Middle frontal gyrus (tissue), 1 donor: ENCODE measurements around the gene USP24.
"Not testable (repeated sequence)": the region's sequence is repeated elsewhere in the genome, so short reads cannot be mapped to it uniquely, and the experiment has no call there.

ENCODE experiments used
- DNase-seq: peaks from one replicate; pipeline ENCODE4 v3.0.0-alpha.2; 2015; ENCODE audit warnings: low spot score; ENCODE audit errors: extremely low spot score

The USP24 gene

DNA sequence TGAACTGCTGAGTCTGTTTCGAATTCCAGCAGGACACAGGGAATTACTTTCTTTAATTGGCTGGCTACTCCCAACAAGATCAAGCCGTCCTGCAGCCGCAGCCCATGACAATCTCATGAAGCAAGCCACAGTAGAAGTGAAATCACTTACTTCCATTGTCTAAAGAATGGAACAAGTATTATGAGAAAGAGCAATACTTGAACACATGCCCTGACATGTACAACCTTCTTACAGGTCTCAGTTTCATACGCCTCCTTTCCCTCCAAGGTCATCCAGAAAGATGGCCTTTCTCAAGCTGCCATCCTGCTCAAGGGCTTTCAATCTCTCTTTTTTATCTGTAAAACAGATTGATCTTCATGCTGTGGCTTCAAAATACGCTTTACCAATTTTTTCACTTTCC, 90.7 kb downstream of the USP24 start:
- DNase-seq = no peak

- no peak for DNase-seq
These were observed 94.6 kb downstream of the USP24 start for GRCh38 chr1:55120538-55120937.

GRCh38 chr1:55118651-55119329, 96.4 kb downstream of the USP24 start:
- no peak for DNase-seq

GRCh38 chr1:55117941-55118340, 97.2 kb downstream of the USP24 start:
- DNase-seq = no peak

DNA sequence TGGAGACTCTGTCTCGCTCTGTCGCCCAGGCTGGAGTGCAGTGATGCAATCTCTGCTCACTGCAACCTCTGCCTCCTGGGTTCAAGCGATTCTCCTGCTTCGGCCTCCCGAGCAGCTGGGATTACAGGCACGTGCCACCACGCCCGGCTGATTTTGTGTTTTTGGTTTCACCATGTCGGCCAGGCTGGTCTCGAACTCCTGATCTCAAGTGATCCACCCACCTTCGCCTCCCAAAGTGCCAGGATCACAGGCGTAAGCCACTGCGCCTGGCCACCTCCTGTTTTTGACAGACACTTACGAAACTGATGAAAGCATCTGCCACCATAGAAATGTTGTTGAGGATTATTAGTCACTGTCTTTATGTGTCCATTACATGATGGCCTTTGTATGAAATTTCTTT, 106.2 kb downstream of the USP24 start:
- not testable (repeated sequence) for DNase-seq

DNA sequence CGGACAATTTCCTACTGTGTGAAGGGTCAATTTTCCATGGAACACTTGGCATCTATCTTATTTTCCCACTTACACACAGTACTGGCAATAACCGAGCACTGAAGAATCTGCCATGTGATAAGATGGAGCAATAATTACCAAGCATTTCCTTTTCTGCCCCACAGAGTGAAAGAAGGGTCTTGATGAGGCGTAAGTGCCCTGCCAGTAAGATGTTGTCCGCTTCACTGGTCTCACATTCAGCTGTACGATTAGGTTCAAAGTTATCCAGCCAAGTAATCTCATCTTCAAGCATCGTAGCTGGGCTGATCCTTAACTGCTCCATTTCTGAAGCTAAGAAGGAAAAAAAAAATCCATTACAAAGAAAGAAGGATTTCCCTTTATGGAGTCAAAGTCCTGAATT, 108.1 kb downstream of the USP24 start:
- DNase-seq = no peak

GRCh38 chr1:55103891-55104290, 111.3 kb downstream of the USP24 start:
- DNase-seq = no peak

DNA sequence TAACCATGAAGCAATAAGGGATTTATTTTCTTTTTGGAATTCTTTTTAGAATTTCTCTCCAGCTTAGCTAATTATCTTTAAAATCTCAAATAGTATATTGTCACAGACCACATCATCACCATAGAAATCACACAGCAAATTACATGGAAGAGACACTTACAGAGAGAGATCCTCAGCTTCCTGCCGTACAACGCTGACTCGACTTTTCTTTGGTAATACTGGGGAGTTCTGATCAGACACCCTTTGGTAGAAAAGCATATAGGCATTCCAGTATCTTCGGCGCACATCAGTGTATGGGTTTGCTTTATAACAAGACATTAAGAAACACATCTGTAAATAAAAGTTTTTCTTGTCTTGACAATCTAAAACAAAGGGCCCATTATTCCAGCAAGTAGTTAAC, 120.1 kb downstream of the USP24 start:
- DNase-seq = no peak

DNA sequence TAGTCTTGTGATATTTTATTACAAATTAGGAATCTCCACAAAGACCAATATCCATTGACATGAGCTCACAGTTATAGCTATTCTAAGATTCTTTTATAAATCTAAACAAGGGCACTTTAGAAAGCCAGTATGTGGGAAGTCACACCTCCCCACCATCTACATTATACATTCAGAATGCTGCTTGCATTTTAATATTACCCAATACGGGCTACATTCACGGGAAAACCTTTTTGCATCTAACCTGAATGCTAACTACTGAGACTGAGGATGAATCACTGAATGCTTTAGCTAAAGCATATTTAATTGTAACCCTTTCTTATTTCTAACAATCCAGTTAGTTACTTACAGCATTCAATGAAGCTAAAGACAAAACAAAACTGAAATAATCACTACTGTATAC, 122.7 kb downstream of the USP24 start:
- no peak for DNase-seq

- no peak for DNase-seq
These were observed 125.5 kb downstream of the USP24 start for GRCh38 chr1:55089683-55090082.

DNA sequence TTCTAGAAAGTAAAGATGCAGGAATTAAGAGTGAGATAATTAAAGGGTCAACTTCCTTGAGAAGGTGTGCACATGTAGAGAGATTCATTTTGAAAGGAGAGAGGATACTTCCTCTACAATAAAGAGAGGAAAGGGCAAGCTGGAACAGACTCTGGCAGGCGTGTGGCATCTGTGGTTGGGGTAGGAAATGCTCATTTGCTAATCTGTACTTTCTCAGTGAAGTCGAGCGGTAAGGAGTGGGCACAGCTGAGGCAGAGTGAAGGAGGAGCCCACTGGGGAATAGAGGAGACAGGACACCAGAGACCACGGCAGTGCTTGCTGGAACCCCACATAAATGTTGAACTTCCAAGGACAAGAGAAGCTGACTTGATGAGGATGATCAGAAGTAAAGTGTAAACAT, 126.8 kb downstream of the USP24 start:
- DNase-seq = no peak

GRCh38 chr1:55087439-55087838, 127.7 kb downstream of the USP24 start:
- no peak for DNase-seq

- no peak for DNase-seq
These were observed 130.9 kb downstream of the USP24 start for GRCh38 chr1:55084257-55084656.

GRCh38 chr1:55081905-55082296, 133.3 kb downstream of the USP24 start:
- DNase-seq = no peak

DNA sequence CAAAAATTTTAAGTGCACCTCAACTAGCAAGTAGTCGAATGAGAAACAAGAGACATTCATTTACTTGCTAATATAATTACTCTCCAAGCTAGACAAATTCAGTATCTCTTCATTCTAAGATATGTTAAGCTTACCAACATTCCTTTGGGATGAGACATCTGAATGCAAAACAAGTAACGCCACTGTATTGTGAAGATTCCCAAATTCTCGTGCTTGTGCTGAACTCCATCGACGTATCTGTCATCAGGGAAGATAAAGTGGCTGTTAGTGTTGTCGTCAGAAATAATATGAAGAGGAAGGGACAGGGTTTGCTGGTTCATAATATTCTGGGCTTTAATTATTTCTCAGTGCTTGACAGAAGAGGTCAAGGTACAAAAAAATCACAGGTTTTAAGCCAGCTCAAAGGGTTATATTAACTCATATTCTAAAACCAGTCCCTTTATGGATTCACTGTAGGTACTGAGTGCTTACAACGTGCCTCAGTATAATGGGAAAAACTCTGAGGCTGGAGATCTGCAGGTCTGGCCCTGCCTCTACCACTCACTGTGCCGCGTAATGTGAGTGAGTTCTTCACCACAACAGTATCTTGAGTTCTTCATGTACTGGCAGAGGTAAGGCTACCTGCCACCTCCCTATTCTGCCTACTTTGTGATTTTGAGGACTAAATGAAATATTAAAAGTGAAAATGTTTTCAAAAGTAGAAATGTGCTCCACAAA, 133.8 kb downstream of the USP24 start:
- no peak for DNase-seq

DNA sequence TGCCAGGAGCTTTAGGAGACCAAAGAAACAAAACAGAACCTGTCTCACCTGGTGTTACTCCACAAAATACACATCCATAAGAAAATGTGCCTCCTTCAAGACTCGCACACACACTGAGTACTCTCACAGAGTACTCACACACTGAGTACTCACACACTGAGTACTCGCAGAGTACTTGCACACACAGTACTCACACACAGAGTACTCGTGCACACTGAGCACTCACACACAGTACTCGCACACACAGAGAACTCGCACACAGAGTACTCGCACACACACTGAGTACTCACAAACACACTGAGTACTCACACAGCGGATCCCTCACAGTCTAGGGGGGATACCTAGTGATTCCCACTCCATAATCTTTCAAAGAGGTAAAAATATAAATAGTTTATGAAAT, 135.5 kb downstream of the USP24 start:
- no peak for DNase-seq

GRCh38 chr1:55078470-55078869, 136.7 kb downstream of the USP24 start:
- no peak for DNase-seq

GRCh38 chr1:55076356-55076755, 138.8 kb downstream of the USP24 start:
- DNase-seq = no peak

GRCh38 chr1:55074455-55074854, 140.7 kb downstream of the USP24 start:
- no peak for DNase-seq

DNA sequence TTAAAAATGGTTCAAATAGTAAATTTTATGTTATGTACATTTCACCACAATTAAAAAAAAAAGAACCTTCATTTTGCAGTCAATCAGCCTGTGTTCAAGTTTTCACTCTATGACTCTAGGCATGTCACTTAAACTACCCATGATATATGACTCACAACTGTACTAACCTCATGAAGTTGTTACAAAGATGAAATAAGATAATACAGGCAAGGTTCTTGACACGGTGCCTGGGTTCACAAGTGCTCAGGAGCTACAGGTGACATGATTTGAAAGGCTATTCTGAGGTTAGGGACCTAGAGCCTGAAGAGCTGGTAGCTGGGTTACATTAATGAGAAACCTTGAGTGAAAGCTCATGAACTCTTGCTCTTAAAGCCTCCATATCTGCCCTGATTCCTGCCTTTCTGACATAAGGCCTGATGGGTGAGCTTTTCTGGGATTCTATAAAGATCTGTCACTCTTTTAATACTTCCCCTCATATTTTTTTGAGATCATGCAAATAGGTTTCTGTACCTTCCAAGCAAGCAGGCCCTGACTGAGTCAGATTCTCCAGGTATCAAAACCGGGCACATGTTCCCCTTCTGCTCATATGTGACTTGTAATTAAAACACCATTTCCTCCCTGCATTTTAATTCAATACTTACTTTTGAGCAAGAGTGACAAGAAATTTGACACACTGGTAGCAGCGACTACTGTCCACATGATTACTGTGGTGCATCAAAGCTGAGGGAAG, 141.8 kb downstream of the USP24 start:
- no peak for DNase-seq

DNA sequence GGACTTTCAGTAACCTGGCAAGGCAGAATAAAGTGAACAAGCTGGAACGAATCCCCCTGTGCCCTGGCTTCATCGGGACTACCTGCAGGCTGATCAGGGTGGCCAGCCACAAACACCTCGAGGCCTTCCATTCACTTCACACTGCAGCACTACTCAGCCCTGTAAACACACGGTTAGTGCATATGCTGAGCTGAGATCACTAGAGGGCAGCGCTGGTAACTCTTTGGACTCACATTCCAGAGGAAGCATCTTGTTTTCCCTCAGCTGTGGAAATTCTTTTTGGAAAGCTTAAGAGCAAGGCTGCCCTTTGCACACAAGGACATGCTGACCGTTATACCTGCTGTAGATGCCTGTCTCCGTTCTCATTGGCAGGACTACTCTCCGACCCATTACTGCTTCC, 143.7 kb downstream of the USP24 start:
- no peak for DNase-seq
